ENCODE data around the gene TIMM10.

Gene TIMM10

GRCh38 chr11:57482782-57483561 is 47.6 kb downstream of the TIMM10 start:
- DNase-seq = peak; percentile 68

DNA sequence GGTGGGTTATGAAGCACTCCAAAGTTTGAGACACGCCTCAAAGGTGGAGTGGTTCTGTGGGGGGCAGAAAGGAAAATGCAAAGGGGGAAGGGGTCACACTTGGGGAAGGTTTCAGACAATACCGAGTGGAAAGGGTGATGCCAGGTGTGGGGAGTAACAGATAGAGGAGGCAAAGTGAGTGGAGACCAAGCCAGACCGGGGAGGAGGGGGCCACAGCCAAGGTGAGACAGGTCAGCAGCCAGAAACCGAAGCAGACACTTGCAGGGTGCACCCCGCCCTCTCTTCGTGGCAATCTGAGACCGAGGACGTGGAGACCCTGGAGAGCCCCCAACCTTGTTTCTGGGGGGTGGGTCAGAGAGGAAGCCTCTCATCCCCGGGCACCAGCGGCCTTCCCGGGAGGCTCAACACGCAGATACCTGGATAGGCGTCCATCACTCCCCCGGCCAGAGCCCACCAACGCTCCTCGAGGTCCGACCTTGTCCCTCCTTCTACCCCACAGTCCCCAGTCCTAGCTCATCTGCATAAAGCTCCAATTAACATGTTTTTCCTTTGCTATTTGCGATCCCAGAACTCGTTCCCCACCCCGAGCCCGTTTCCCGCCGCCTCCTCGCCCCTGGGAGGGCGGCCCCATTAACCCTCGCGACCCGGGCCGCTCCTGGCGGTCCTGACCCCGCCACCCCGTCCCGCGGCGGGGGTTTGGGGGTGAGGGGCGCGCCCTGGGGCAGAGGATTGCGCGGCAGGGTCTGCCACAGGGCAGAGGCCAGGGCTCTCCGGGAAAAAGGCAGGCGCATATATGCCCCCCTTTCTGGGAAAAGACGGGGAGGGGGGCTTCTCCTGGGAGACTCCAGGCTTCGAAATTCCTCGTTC is 48.4 kb downstream of the TIMM10 start:
- DNase-seq = no peak

- no peak for DNase-seq
Observed at GRCh38 chr11:57481315-57481714, 49.2 kb downstream of the TIMM10 start.

DNA sequence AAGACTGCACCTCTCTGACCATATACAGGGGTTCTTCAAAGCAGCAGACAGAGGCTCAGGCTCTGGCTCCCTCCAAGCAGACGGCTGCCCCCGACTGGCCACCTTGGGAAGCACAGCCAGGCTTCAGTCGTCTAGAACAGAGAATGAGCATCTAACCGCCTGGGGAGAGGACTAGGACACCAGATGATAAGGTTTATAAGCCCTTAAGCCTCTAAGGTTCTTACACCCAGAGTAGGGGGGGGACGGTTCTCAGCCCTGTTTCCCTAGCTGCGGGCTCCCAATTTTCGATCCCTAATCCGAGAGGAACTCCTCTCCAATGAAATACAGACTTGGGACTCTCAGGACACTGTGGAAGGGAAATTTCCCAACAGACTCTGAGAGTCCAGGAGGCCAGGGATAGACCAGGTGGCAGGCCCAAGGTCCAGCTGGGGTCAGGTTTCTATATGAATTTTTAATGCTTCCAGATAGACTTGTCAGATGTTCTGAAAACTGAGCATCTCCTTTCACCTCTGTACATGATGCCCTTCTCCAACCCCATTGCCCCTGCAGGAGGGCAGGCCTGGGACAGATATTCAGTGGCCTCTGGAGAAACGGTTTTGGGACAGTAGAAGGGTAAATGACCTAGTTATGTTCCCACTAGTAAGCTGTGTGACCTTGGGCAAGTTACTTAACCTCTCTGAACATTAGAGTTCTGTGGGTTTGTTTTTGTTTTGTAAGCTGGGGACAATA is 50.0 kb downstream of the TIMM10 start:
- peak; percentile 72 for DNase-seq

DNA sequence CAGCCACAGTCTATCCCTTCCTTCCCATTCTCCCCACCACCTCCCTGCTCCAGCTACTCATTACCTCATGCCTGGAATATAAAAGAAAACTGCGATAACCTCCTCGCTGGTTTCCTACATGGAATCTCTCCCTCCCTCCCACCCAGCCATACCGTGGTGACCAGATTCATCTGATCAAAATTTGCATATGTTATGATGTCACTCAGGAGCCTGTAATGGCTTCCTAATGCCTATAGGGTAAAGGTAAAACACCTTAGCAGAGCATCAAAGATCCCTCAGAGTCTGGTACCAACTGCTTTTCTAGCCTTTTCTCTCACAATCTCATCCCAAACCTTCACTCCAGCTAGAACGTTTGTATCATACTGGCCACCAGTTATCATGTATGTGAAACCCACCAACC is 50.6 kb downstream of the TIMM10 start:
- no peak for DNase-seq

DNA sequence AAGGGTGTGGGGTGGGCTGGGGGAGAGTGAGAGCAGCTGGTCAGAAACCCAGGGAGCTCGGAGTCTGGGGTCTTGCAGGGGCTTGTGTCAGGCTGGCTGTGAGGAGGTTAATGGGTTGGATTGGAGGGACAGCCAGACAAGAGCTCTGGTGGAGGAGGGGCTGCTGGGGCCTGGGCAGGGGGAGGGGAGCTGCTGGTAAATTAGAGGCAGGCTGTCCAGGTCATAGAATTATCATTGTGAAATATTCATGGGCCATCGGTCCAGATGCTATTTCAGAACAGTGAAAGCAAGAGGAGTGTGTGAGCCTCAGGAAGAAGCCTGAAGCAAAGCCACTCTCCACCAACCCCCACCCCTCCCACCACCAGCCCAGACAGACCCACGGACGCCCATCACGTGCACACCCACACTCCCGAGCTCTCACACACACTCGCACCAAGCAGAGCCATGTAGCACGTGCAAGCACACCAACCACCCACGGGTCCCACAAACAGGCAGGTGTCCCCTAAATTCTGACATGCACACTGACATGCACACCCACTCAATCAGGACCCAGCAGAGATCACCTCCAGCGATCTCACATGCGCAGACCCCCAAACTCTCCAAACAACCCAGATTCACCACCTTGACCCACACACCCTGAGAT is 51.4 kb downstream of the TIMM10 start:
- no peak for DNase-seq
